Activated CD4-positive, alpha-beta T cell treated with anti-CD3 and anti-CD28 coated beads for 1 hour (primary cell): ENCODE results near the gene UBE2QL1.

Source experiments
- DNase-seq: peaks from one replicate; pipeline ENCODE4 v3.0.0-alpha.2; 2020

Gene UBE2QL1

GRCh38 chr5:6480133-6481051 is 31.7 kb downstream of the UBE2QL1 start:
- no peak for DNase-seq

- no peak for DNase-seq
Measured at GRCh38 chr5:6482735-6483134, 34.1 kb downstream of the UBE2QL1 start.

GRCh38 chr5:6483880-6484382 is 35.3 kb downstream of the UBE2QL1 start:
- DNase-seq, result no peak

GRCh38 chr5:6484446-6484845 is 35.8 kb downstream of the UBE2QL1 start:
- no peak for DNase-seq

- DNase-seq, result no peak
Measured at GRCh38 chr5:6484899-6485298, 36.2 kb downstream of the UBE2QL1 start.

GRCh38 chr5:6485441-6485840 is 36.8 kb downstream of the UBE2QL1 start:
- no peak for DNase-seq

GRCh38 chr5:6486074-6486473 is 37.4 kb downstream of the UBE2QL1 start:
- DNase-seq, result no peak

- DNase-seq, result no peak
Measured at GRCh38 chr5:6487081-6487480, 38.4 kb downstream of the UBE2QL1 start.

GRCh38 chr5:6488021-6488420 is 39.4 kb downstream of the UBE2QL1 start:
- no peak for DNase-seq

- no peak for DNase-seq
Measured at GRCh38 chr5:6489643-6490185, 41.1 kb downstream of the UBE2QL1 start.

- no peak for DNase-seq
Measured at GRCh38 chr5:6490246-6490645, 41.6 kb downstream of the UBE2QL1 start.

- DNase-seq, result no peak
Measured at GRCh38 chr5:6490693-6491092, 42.0 kb downstream of the UBE2QL1 start.

GRCh38 chr5:6491196-6491918 is 42.7 kb downstream of the UBE2QL1 start:
- DNase-seq, result no peak

GRCh38 chr5:6491919-6492290 is 43.2 kb downstream of the UBE2QL1 start:
- DNase-seq, result no peak

- no peak for DNase-seq
Measured at GRCh38 chr5:6492934-6493333, 44.3 kb downstream of the UBE2QL1 start.

- DNase-seq, result no peak
Measured at GRCh38 chr5:6493681-6494454, 45.2 kb downstream of the UBE2QL1 start.

GRCh38 chr5:6494939-6495338 is 46.3 kb downstream of the UBE2QL1 start:
- no peak for DNase-seq

GRCh38 chr5:6495433-6496206 is 47.0 kb downstream of the UBE2QL1 start:
- no peak for DNase-seq

GRCh38 chr5:6496207-6496584 is 47.5 kb downstream of the UBE2QL1 start:
- no peak for DNase-seq

- DNase-seq, result no peak
Measured at GRCh38 chr5:6496636-6497035, 48.0 kb downstream of the UBE2QL1 start.

- DNase-seq, result no peak
Measured at GRCh38 chr5:6497262-6497661, 48.6 kb downstream of the UBE2QL1 start.

GRCh38 chr5:6498968-6499367 is 50.3 kb downstream of the UBE2QL1 start:
- no peak for DNase-seq
